ENCODE data around the gene POGLUT3. TPM values are rescaled to one million over a fixed set of nuclear protein-coding genes. Genes with fewer than 3 reads are reported as not detected.

Gene POGLUT3
- total and polyA plus RNA-seq, 9 of the 15 experiments (the other 6 are each of a cell fraction or from before 2014, with no cell fraction given): 4.6 to 29.7 (median 17.8) TPM

GRCh38 chr11:108498046-108498815, at the start of gene POGLUT3 (continued):
- TF ChIP-seq ZNF511 (CRISPR knock-in tag; IDR thresholded peaks at IDR 0.05): peak; percentile 99

GRCh38 chr11:108545909-108546501, 47.8 kb upstream of the POGLUT3 start:
- Histone ChIP-seq H3K27me3 (ENCODE audit: control insufficient read depth in 2 of 2, insufficient read depth in 2 of 2, low read length in 2 of 2) (no peaks in the 10 kb centered on the region), H3K9me1 (ENCODE audit: control insufficient read depth, insufficient read depth, low read length) (no peaks in the 10 kb centered on the region), H3K79me2 (ENCODE audit: control insufficient read depth, insufficient read depth, low read length) (no peaks in the 10 kb centered on the region; the same call in 2 of the 3 replicates), H2AFZ (ENCODE audit: low read depth, low read length) (no peak overlapping the region), H3K4me3 (no peak overlapping the region), H4K20me1 (replicated peaks; ENCODE audit: control insufficient read depth, insufficient read depth, low read length) (no peaks in the 10 kb centered on the region), H3K27ac (ENCODE audit: extremely low read depth, low read depth, low read length) (no peak overlapping the region), H3K9me3 (replicated peaks; ENCODE audit: control insufficient read depth, insufficient read depth, low read depth, low read length) (no peaks in the 10 kb centered on the region), H3K36me3 (ENCODE audit: control insufficient read depth, insufficient read depth, low read length) (no peaks in the 10 kb centered on the region; the same call in 1 of the 3 replicates), H3K4me2 (ENCODE audit: insufficient read depth, low read length) (no peak overlapping the region), H3K4me1 (replicated peaks in 1 of 2; ENCODE audit: control insufficient read depth in 2 of 2, insufficient read depth in 2 of 2, low read length in 2 of 2) (peaks cover 6 to 13% of the 10 kb centered on the region in 2 experiments; a peak in 3 of 5 replicates), H3K9ac (ENCODE audit: insufficient read depth in 1 of 2, low read depth in 2 of 2, low read length in 2 of 2) (peak overlapping the region in 1 of 2 experiments; percentile 12; a peak in 1 of 4 replicates)
- BruUV-seq (replicated peaks): no TSS peak
- ChIA-PET POLR2A (interaction anchor here (0.9 kb wide), 1 partner anchor 19 kb away, joined by 4 read pairs; no protein-coding TSS in a partner anchor), CTCF (ENCODE audit: low intra/inter-chr PET ratio) (no interaction called here)
- peak; percentile 65; the same call in 1 of the 2 replicates for TF ChIP-seq PKNOX1 (IDR thresholded peaks at IDR 0.05)
- peak; percentile 55 for TF ChIP-seq MEIS2 (IDR thresholded peaks at IDR 0.05; ENCODE audit: partially characterized antibody)
- TF ChIP-seq KDM2B (CRISPR knock-in tag; IDR thresholded peaks at IDR 0.05): no peak
- TF ChIP-seq PBX2 (CRISPR knock-in tag; IDR thresholded peaks at IDR 0.05; ENCODE audit: low read depth): no peak
- TF ChIP-seq PBX2 (tag; conservative IDR thresholded peaks at IDR 0.05; ENCODE audit: low read depth): peak; percentile 43; the same call in 1 of the 2 replicates
- ATAC-seq (peak; percentile 39), DNase-seq (ENCODE audit: extremely low read depth in 1 of 4, low spot score in 3 of 4) (peak in 1 of 4 experiments; percentile 15), FAIRE-seq (no peak)
- intact Hi-C loops (cut with micrococcal nuclease) (no loop called here), in situ Hi-C loops (cut with MboI) (no loop called here)
- 40% methylated on average over 5 of the region's 5 CpGs for WGBS (ENCODE audit: insufficient coverage, low coverage, missing lambda C conversion rate)

Measured in K562 (cell line).